ENCODE data around the gene HK2. TPM values are rescaled to one million over a fixed set of nuclear protein-coding genes. Genes with fewer than 3 reads are reported as not detected.

The HK2 gene
- total RNA-seq, 2 donors from 2014 or later, result 1.3 to 9.2 TPM

DNA sequence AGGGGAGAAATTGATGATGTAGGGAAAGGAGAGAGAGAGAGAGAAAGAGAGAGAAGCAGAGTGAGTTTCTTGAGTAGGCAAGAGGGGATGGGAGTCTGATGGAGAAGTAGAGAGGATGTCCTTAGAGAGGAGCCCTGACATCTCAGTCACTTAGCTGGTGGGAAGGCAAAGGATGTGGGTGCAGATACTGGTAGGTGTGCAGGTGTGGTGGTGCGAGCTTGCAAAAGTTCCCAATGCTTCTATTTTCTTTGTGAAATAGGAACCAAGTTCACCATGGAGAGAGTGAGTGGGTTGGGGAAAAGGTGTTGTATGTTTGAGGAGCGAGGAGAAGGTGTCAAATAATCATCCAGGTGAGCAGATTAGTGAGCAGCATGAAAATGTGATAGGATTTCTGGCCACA, 98.0 kb downstream of the HK2 start:
- Histone ChIP-seq H3K27ac (no peak overlapping the region), H3K27me3 (no peaks in the 10 kb centered on the region), H3K4me3 (no peak overlapping the region), H3K9me3 (no peaks in the 10 kb centered on the region), H3K4me1 (no peaks in the 10 kb centered on the region), H3K36me3 (replicated peaks in 1 of 2; ENCODE audit: insufficient read depth in 1 of 2, low read depth in 2 of 2) (no peaks in the 10 kb centered on the region)
- TF ChIP-seq POLR2A (IDR thresholded peaks at IDR 0.05), result no peak
- no peak for TF ChIP-seq CTCF (IDR thresholded peaks at IDR 0.05)
- DNase-seq (no peak), ATAC-seq (no peak)
- intact Hi-C loops (cut with DNase I), result no loop called here
- WGBS, 2 donors, result 70 to 89% methylated on average over 2 of the region's 2 CpGs

- no peak overlapping the region for H3K4me3 ChIP-seq
- no peak for ATAC-seq
- DNase-seq, result no peak
- H3K4me1 ChIP-seq, result no peaks in the 10 kb centered on the region
- TF ChIP-seq CTCF (IDR thresholded peaks at IDR 0.05) (no peak), POLR2A (IDR thresholded peaks at IDR 0.05) (no peak)
- H3K27ac ChIP-seq, result no peak overlapping the region
- WGBS, 2 donors, result 67 to 78% methylated on average over 4 of the region's 4 CpGs
- no peaks in the 10 kb centered on the region for H3K36me3 ChIP-seq (replicated peaks in 1 of 2; ENCODE audit: insufficient read depth in 1 of 2, low read depth in 2 of 2)
- intact Hi-C loops (cut with DNase I), result no loop called here
- no peaks in the 10 kb centered on the region for H3K9me3 ChIP-seq
- no peaks in the 10 kb centered on the region for H3K27me3 ChIP-seq
Observed at GRCh38 chr2:74935975-74936391, 102.1 kb downstream of the HK2 start.

DNA sequence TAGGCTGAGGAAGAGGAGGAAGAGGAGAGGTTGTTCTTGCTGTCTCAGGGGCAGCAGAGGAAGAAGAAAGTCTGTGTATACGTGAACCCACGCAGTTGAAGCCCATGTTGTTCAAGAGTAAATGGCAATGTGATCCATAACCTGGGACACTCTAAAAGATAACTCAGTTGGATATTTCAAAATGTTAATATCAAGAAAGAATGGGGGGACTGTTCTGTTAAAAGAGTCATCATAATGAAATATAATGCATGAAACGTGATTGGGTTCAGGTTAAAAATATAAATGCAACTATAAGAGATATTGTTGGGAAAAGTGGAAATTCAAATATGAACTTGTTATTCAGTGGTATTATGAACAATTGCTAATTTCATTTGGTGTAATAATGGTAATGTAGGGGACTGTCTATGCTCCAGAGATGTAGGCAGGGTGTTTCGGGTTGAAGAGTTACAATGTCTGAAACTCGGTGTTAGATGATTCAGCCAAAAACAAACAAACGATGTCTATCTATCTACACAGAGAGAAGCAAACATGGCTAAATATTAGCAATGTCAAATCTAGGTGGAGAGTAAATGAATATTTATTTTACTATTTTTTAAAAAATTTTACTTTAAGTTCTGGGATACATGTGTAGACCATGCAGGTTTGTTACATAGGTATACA, 103.4 kb downstream of the HK2 start:
- Histone ChIP-seq H3K27me3 (no peaks in the 10 kb centered on the region), H3K4me1 (no peaks in the 10 kb centered on the region), H3K9me3 (no peaks in the 10 kb centered on the region), H3K4me3 (no peak overlapping the region), H3K36me3 (replicated peaks in 1 of 2; ENCODE audit: insufficient read depth in 1 of 2, low read depth in 2 of 2) (no peaks in the 10 kb centered on the region), H3K27ac (no peak overlapping the region)
- intact Hi-C loops (cut with DNase I), result no loop called here
- 70 to 83% methylated on average over 6 of the region's 6 CpGs for WGBS, 2 donors
- DNase-seq (no peak), ATAC-seq (no peak)
- TF ChIP-seq CTCF (IDR thresholded peaks at IDR 0.05) (no peak), POLR2A (IDR thresholded peaks at IDR 0.05) (no peak)

GRCh38 chr2:74938264-74938663, 104.3 kb downstream of the HK2 start:
- Histone ChIP-seq H3K4me3 (no peak overlapping the region), H3K27me3 (no peaks in the 10 kb centered on the region), H3K36me3 (replicated peaks in 1 of 2; ENCODE audit: insufficient read depth in 1 of 2, low read depth in 2 of 2) (no peaks in the 10 kb centered on the region), H3K4me1 (no peaks in the 10 kb centered on the region), H3K27ac (no peak overlapping the region), H3K9me3 (no peaks in the 10 kb centered on the region)
- ATAC-seq (no peak), DNase-seq (no peak)
- WGBS, 2 donors, result 82% methylated on average over 4 of the region's 4 CpGs
- TF ChIP-seq CTCF (IDR thresholded peaks at IDR 0.05) (no peak), POLR2A (IDR thresholded peaks at IDR 0.05) (no peak)
- intact Hi-C loops (cut with DNase I), result no loop called here
